Measurements from ENCODE around the gene BAMBI.

Gene BAMBI, protein sequence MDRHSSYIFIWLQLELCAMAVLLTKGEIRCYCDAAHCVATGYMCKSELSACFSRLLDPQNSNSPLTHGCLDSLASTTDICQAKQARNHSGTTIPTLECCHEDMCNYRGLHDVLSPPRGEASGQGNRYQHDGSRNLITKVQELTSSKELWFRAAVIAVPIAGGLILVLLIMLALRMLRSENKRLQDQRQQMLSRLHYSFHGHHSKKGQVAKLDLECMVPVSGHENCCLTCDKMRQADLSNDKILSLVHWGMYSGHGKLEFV

DNA sequence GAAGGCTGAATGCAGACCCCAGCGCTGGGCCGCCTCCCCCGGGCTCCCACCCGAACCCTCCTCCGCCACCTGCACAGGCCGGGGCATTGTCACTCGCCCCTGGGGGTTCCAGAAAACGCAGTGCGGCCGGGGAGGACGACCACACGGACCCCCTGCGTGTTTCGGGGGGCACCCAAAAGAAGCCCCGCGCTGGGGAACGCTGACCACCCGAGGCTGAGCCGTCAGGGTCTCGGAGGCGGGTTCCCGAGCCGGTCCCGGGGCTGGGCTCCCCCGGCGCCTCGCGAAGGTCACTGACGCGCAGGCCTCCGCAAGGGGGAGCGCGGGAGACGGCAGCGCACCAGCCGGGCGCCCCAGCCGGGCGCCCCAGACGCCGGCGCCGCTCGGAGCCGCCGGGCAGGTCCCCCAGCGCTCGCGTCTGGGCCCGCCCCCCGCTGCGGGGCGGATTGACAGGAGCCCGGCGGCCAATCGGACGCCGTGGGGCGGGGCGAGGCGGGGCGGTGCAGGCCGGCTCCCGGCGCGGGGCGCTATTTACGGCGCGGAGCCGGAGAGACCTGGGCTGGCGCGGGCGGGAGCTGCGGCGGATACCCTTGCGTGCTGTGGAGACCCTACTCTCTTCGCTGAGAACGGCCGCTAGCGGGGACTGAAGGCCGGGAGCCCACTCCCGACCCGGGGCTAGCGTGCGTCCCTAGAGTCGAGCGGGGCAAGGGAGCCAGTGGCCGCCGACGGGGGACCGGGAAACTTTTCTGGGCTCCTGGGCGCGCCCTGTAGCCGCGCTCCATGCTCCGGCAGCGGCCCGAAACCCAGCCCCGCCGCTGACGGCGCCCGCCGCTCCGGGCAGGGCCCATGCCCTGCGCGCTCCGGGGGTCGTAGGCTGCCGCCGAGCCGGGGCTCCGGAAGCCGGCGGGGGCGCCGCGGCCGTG lies at the start of gene BAMBI:
Gene BAMBI, plus strand, starts transcription at position 554 of the 920 bp plus-strand sequence. CDS start 377 bp downstream, outside the sequence.
- peak within 1 kb of the TSS; percentile 82 for H3K4me3 ChIP-seq (ENCODE audit: low read depth, low read length)
- peaks cover 3% of the 10 kb centered on the region; the same call in 1 of the 2 replicates for H3K4me1 ChIP-seq (ENCODE audit: control insufficient read depth, insufficient read depth, low read length)
- POLR2A ChIA-PET: interaction anchor here (0.6 to 2.0 kb wide), 8 partner anchors 9 to 732 kb away, joined by 3 to 11 read pairs (median 5); no protein-coding TSS in a partner anchor
- H3K9me3 ChIP-seq (ENCODE audit: control insufficient read depth, insufficient read depth, low read depth, low read length): no peaks in the 10 kb centered on the region
- H3K36me3 ChIP-seq (ENCODE audit: control insufficient read depth in 2 of 2, insufficient read depth in 1 of 2, low read length in 2 of 2): peaks cover 0 to 20% of the 10 kb centered on the region in 2 experiments; a peak in 1 of 3 replicates
- CTCF ChIA-PET: interaction anchor here (0.6 to 1.2 kb wide), 6 partner anchors 13 to 628 kb away, joined by 3 to 10 read pairs (median 4); no protein-coding TSS in a partner anchor
- peak within 1 kb of the TSS; percentile 92 for H3K27ac ChIP-seq (ENCODE audit: extremely low read depth, low read depth, low read length)
- TF ChIP-seq ZNF2 (tag by site-specific recombination; IDR thresholded peaks at IDR 0.05) (0 out of 2 replicates have a peak, but pooled peaks have one; percentile 40), WT1 (tag by site-specific recombination; IDR thresholded peaks at IDR 0.05) (0 out of 2 replicates have a peak, but pooled peaks have one; percentile 27), ZBTB48 (tag by site-specific recombination; IDR thresholded peaks at IDR 0.05) (0 out of 2 replicates have a peak, but pooled peaks have one; percentile 3), ZNF488 (tag by site-specific recombination; IDR thresholded peaks at IDR 0.05) (no peak; the same call in 1 of the 2 replicates), ZNF133 (tag by site-specific recombination; IDR thresholded peaks at IDR 0.05) (peak; percentile 16; the same call in 1 of the 2 replicates), ZIC2 (tag by site-specific recombination; IDR thresholded peaks at IDR 0.05) (peak; percentile 33; the same call in 1 of the 2 replicates), ZBTB8A (tag by site-specific recombination; IDR thresholded peaks at IDR 0.05) (peak; percentile 78), ZEB2 (tag by site-specific recombination; IDR thresholded peaks at IDR 0.05) (peak; percentile 41; the same call in 1 of the 2 replicates), ZBTB7A (tag by site-specific recombination; IDR thresholded peaks at IDR 0.05; ENCODE audit: low read depth) (peak; percentile 78; the same call in 1 of the 2 replicates), ZNF335 (tag by site-specific recombination; conservative IDR thresholded peaks at IDR 0.05) (peak; percentile 75), KLF16 (tag by site-specific recombination; IDR thresholded peaks at IDR 0.05) (0 out of 2 replicates have a peak, but pooled peaks have one; percentile 22), CTCF (tag by site-specific recombination; IDR thresholded peaks at IDR 0.05) (peak; percentile 60; the same call in 1 of the 2 replicates), EGR2 (tag by site-specific recombination; IDR thresholded peaks at IDR 0.05; ENCODE audit: low read depth) (peak; percentile 65), PATZ1 (tag by site-specific recombination; IDR thresholded peaks at IDR 0.05) (peak; percentile 70; the same call in 1 of the 2 replicates), ZBTB20 (tag by site-specific recombination; IDR thresholded peaks at IDR 0.05) (peak; percentile 82)
- TF ChIP-seq, protein P1, sequence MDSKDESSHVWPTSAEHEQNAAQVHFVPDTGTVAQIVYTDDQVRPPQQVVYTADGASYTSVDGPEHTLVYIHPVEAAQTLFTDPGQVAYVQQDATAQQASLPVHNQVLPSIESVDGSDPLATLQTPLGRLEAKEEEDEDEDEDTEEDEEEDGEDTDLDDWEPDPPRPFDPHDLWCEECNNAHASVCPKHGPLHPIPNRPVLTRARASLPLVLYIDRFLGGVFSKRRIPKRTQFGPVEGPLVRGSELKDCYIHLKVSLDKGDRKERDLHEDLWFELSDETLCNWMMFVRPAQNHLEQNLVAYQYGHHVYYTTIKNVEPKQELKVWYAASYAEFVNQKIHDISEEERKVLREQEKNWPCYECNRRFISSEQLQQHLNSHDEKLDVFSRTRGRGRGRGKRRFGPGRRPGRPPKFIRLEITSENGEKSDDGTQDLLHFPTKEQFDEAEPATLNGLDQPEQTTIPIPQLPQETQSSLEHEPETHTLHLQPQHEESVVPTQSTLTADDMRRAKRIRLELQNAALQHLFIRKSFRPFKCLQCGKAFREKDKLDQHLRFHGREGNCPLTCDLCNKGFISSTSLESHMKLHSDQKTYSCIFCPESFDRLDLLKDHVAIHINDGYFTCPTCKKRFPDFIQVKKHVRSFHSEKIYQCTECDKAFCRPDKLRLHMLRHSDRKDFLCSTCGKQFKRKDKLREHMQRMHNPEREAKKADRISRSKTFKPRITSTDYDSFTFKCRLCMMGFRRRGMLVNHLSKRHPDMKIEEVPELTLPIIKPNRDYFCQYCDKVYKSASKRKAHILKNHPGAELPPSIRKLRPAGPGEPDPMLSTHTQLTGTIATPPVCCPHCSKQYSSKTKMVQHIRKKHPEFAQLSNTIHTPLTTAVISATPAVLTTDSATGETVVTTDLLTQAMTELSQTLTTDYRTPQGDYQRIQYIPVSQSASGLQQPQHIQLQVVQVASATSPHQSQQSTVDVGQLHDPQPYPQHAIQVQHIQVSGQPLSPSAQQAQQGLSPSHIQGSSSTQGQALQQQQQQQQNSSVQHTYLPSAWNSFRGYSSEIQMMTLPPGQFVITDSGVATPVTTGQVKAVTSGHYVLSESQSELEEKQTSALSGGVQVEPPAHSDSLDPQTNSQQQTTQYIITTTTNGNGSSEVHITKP (tag by site-specific recombination; IDR thresholded peaks at IDR 0.05): peak; percentile 98
- TF ChIP-seq, protein P2, sequence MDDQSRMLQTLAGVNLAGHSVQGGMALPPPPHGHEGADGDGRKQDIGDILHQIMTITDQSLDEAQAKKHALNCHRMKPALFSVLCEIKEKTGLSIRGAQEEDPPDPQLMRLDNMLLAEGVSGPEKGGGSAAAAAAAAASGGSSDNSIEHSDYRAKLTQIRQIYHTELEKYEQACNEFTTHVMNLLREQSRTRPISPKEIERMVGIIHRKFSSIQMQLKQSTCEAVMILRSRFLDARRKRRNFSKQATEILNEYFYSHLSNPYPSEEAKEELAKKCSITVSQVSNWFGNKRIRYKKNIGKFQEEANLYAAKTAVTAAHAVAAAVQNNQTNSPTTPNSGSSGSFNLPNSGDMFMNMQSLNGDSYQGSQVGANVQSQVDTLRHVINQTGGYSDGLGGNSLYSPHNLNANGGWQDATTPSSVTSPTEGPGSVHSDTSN (CRISPR knock-in tag; IDR thresholded peaks at IDR 0.05): peak; percentile 92
- TF ChIP-seq, protein P3, sequence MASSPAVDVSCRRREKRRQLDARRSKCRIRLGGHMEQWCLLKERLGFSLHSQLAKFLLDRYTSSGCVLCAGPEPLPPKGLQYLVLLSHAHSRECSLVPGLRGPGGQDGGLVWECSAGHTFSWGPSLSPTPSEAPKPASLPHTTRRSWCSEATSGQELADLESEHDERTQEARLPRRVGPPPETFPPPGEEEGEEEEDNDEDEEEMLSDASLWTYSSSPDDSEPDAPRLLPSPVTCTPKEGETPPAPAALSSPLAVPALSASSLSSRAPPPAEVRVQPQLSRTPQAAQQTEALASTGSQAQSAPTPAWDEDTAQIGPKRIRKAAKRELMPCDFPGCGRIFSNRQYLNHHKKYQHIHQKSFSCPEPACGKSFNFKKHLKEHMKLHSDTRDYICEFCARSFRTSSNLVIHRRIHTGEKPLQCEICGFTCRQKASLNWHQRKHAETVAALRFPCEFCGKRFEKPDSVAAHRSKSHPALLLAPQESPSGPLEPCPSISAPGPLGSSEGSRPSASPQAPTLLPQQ (tag by site-specific recombination; IDR thresholded peaks at IDR 0.05): 0 out of 2 replicates have a peak, but pooled peaks have one; percentile 5
- TF ChIP-seq, protein P4, sequence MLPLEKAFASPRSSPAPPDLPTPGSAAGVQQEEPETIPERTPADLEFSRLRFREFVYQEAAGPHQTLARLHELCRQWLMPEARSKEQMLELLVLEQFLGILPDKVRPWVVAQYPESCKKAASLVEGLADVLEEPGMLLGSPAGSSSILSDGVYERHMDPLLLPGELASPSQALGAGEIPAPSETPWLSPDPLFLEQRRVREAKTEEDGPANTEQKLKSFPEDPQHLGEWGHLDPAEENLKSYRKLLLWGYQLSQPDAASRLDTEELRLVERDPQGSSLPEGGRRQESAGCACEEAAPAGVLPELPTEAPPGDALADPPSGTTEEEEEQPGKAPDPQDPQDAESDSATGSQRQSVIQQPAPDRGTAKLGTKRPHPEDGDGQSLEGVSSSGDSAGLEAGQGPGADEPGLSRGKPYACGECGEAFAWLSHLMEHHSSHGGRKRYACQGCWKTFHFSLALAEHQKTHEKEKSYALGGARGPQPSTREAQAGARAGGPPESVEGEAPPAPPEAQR (tag by site-specific recombination; IDR thresholded peaks at IDR 0.05): no peak
- TF ChIP-seq, protein P5, sequence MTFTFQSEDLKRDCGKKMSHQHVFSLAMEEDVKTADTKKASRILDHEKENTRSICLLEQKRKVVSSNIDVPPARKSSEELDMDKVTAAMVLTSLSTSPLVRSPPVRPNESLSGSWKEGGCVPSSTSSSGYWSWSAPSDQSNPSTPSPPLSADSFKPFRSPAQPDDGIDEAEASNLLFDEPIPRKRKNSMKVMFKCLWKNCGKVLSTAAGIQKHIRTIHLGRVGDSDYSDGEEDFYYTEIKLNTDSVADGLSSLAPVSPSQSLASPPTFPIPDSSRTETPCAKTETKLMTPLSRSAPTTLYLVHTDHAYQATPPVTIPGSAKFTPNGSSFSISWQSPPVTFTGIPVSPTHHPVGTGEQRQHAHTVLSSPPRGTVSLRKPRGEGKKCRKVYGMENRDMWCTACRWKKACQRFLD (tag by site-specific recombination; IDR thresholded peaks at IDR 0.05): no peak
